Stimulated activated CD4-positive, alpha-beta T cell treated with anti-CD3 and anti-CD28 coated beads, Interleukin-4, amount 100 ng/mL, for 24 hours (primary cell): ENCODE measurements around the gene MINDY1.

ENCODE experiments used
- DNase-seq: peaks from one replicate; pipeline ENCODE4 v3.0.0-alpha.2; 2020

Gene MINDY1, protein sequence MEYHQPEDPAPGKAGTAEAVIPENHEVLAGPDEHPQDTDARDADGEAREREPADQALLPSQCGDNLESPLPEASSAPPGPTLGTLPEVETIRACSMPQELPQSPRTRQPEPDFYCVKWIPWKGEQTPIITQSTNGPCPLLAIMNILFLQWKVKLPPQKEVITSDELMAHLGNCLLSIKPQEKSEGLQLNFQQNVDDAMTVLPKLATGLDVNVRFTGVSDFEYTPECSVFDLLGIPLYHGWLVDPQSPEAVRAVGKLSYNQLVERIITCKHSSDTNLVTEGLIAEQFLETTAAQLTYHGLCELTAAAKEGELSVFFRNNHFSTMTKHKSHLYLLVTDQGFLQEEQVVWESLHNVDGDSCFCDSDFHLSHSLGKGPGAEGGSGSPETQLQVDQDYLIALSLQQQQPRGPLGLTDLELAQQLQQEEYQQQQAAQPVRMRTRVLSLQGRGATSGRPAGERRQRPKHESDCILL

DNA sequence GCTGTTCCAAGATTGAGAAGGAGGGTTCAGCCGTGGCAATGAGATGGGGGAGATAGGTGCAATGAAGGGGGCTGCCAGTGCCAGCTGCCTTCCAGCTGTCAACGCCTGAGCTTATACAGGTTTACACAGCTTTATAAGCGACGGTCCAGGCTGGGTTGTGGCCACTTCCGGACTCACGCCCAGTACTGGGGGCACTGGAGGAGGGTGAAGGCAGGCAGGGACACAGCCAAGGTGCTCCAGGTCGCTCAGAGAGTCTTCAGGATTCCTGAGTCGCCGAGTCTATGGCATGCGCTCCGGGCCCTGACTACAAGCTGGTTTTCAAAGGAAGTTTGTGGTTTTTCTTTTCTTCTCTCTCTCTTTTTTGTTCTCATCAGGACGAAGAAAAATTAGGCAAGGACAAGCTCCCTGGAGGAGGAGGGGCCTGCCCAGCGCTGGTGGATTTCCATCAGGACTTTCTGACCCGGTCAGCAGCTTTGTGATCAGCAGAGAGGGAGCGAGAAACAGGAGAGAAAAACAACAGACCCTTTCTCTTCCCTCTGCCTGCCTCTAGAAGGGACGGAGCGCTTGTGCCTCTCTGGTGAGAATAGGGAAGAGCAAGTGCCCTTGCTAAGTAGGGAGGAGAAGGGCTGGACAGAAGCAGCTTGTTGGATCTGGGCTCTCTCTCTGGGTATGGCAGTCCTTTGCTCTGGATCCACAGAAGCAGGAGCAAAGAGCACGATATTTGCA lies at the start of gene MINDY1:
Gene MINDY1, minus strand, starts transcription at position 576 of the 726 bp plus-strand sequence. CDS start 4,285 bp downstream, outside the sequence.
- peak; percentile 36 for DNase-seq

DNA sequence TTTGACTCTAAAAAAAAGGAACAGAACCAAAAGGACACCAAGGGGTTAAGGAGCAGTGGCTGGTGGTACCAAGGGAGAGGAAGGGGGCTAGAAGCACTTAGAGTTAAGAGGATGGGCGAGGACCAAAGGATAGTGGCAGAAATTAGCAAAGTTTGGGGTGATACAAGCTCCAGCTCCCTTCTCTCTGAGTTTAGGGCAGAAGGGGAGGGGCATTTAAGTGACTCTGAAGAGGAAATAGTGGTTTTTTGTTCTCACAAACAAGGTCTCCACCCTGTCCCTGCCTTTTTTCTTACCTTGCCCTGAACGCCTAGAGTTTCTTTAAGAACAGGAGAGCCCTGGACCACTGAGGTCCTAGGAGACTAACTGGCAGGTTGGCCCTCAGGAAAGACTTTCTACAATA lies 49.4 kb upstream of the MINDY1 start:
- no peak for DNase-seq

DNA sequence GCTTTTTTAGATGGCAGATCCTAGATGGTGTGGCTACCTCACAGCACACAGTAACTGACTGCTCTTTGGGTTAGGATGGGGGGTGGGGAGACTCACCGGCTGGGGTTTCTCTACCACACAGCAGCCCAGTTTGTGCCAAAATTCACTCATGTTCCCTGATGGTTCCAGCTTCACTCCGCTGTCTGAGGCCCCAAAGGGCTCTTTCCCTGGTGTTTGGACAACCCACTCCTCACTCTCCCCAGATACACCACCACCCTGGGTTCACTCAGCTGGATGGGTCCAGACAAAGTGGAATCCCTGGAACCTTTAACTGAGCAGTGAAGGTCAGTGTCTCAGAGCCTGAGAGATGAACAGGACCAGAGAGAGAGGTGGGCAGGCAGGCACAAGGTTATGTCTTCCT lies 48.9 kb upstream of the MINDY1 start:
- no peak for DNase-seq

DNA sequence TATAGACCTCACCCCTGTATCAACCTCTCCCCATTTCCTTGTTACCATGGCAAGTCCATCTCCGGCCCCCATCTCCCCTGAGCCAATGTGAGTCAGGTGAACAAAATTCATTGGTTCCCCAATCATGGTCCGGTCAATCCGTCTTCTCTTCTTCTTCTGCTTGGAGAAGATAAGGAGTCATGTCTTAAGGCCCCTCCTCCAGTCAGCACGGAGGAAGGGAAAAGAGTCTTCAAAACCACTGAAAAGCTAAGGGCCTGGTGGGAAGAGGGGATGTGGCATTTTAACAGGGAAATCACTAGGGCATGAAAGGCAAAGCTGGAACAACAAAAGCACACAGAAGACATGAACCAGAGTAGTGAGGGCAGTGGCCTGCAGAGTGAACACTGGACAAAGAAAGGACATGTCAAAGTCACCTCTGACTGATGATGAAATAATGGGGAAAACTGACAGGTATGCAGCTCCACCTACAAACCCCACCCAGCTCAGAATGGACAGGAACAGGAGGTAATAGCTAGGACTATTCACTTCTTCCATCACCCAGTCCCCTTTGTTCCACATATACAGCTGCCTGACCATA lies 48.4 kb upstream of the MINDY1 start:
- no peak for DNase-seq

DNA sequence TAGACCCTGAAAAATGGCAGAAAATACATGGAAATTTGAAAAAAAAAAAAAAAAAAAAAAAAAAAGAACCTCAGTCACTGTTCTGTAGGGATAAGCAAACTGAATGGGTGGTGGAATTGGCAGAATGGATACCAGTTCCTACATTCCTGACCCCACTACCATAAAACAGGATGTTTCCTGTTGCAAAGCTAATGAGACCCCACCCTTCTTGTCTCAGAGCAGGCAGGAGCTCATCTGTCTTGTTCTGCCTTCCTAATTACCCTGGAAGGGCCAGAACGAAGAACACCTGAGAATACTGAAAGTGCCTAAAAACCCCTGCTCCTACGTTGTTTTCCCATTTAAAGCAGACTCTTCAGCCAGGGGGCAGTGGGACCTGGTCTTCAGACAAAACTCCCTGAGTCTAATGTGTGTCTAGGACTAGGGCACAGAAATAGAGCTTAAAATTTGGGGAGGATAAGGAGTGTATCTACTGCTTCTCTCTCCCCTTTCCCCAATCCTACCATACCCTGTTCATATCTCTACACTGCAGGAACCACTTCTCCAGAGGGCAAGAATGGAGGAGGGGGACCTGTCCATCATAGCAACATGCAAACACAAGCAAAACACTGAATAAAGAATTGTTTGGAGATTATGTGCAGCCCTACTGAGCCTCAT lies 44.8 kb upstream of the MINDY1 start:
- no peak for DNase-seq

DNA sequence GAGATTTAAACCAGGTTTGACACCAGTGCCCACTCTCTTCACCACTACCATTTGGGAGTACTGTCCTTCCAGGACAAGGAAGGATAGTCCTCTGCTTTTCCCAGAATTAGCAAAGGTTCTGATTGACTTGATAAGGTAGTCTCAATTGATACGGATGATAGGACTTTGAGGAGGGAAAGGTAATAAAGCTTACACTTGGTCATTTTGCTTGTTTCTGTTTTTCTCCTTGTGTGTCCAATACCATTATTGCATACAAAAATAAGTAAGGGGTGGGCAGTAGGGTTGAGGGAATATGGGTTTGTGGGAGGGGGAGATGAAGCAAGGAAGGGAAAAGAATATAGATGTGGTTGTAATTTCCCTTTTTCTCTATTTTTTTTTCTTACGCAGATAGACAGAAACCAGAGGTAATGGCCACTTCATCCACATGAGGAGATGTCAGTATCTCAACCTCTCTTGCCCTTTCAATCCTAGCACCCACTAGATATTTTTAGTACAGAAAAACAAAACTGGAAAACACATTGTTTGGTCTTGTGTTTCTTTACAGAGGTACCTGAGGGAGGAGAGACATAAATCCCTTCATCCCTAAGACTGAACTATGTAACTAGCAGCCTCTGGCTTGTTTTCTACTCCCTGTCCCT lies 43.5 kb upstream of the MINDY1 start:
- DNase-seq, result no peak

DNA sequence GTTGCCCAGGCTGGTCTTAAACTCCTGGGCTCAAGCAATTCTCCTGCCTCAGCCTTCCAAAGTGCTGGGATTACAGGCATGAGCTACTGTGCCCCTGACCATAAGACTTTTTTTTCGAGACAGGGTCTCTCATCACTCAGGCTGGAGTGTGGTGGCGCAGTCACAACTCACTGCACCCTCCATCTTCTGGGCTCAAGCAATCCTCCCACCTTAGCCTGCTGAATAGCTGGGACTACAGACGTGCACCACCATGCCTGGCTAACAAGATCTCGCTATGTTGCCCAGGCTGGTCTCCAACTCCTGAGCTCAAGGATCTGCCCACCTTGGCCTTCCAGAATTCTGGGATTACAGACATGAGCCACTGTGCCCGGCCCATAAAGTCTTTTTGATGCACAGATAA lies 42.8 kb upstream of the MINDY1 start:
- DNase-seq, result no peak

DNA sequence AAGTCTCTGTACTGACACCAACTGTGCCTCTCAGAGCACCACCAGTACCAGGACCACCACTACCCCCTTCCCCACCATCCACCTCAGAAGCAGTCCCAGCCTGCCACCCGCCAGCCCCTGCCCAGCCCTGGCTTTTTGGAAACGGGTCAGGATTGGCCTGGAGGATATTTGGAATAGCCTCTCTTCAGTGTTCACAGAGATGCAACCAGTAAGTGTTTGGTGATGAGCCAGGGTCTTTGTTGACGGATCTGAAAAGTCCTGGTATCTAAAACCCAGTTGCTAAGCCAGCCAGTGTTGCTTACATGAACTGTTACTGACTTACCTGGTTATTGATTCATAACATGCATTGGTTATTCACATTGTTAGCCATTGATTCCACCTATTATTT lies 41.9 kb upstream of the MINDY1 start:
- DNase-seq, result no peak

DNA sequence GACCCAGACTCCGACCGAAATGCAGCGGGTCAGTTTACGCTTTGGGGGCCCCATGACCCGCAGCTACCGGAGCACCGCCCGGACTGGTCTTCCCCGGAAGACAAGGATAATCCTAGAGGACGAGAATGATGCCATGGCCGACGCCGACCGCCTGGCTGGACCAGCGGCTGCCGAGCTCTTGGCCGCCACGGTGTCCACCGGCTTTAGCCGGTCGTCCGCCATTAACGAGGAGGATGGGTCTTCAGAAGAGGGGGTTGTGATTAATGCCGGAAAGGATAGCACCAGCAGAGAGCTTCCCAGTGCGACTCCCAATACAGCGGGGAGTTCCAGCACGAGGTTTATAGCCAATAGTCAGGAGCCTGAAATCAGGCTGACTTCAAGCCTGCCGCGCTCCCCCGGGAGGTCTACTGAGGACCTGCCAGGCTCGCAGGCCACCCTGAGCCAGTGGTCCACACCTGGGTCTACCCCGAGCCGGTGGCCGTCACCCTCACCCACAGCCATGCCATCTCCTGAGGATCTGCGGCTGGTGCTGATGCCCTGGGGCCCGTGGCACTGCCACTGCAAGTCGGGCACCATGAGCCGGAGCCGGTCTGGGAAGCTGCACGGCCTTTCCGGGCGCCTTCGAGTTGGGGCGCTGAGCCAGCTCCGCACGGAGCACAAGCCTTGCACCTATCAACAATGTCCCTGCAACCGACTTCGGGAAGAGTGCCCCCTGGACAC lies 41.4 kb upstream of the MINDY1 start:
- DNase-seq, result peak; percentile 51

DNA sequence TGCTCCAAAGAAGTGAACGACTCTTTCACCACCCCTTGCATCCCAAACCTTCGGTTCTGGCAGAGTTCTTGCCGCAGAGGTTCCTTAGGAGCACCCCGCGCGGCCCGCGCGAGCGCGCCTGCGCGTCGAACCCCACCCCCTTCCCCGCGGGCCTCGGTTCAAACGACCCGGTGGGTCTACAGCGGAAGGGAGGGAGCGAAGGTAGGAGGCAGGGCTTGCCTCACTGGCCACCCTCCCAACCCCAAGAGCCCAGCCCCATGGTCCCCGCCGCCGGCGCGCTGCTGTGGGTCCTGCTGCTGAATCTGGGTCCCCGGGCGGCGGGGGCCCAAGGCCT lies 40.9 kb upstream of the MINDY1 start, which contains the start of gene C1orf56:
Gene C1orf56, plus strand, starts transcription at position 161 of the 334 bp plus-strand sequence. Its CDS starts 97 bp downstream, at position 258.
- DNase-seq, result peak; percentile 58

DNA sequence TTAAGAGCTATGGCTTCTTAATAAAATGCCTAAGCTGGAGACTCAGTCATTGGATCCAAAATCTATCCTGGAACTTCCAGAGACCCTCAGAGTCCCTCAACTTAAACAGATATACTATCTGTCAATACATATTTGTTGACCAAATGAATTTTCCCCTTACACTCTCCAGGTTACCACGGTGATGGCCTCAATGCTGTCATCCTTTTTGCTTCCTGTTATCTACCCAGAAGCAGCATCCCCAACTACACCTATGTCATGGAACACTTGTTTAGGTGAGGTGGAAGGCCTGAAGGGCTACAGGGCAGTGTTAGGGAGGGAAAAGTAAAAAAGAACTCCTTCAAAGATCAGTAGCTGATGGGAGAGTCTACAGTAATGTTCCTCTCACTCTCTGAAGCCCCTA lies 36.5 kb upstream of the MINDY1 start:
- DNase-seq, result no peak

DNA sequence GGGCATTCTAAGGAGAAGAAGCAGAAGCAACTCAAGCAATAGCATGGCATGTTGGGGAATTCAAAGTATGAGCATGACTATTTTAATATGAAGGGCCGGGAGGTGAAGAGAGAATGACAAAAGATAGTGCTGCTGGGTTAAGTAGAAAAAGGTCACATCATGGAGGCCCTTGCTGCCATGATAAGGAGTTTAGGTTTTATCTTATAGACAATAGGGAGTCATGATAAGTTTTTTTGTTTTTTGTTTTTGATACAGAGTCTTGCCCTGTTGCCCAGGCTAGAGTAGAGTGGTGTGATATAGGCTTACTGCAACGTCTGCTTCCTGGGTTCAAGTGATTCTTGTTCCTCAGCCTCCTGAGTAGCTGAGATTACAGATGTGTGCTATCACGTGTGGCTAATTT lies 32.8 kb upstream of the MINDY1 start:
- no peak for DNase-seq

DNA sequence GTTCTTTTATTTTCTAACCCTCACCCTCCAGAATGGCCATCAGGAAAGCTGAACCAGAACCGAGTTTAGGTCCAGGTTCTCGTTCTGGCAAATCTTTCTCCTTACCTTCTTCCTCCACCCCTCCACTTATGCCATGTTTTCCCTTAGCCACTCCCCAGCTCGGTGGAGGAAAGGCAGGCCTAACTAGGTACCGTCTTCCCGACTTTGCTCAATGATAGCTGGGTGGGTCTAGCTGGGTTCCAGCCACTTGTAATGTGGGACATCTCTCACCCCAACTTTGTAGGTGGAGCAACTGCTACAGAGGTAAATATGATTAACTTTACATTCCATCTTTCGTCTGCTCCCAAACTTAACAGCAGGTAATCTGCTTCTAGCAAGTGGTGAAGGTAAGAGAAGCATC lies 30.3 kb upstream of the MINDY1 start:
- DNase-seq, result no peak

DNA sequence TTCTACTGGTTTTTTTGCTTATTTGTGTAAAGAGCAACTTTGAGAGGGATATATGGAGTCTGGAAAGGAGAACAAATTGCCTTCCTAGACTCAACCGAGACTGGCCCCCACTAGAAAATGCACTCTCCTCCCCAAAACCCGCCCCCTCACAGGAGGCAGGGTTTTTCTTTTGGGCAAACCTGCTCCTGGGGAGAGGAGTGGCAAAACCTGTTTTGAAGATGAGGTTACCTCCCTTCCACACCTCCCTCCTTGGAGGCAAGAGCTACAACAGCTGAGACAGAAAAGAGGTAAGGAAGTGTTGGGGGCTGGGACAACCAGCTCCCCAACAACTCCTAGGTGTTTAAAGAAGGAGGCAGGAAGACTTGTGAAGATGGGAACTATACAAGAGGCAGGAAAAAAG lies 29.7 kb upstream of the MINDY1 start, which contains the start of gene BNIPL:
Gene BNIPL, plus strand, starts transcription at position 231 of the 400 bp plus-strand sequence. Its CDS starts 140 bp downstream, at position 371.
- DNase-seq, result no peak

DNA sequence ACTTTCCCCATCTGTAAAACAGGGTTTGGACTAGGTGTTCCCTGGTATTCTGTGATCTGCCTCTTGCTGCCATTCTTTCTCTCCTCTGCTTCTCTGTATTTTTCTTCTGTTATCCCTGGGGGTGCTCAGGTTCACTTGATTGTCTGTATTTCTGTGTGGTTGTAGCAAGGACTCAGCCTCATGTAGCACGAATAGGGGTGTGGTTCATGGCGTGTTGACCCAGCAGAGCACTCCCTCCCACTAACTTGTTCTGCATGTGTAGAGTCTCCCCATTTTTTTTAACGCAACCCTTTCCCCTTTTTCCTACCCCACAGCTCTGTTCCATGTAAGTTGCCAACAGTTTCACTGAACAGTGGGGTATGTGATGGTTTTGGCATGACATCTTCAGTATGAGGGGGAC lies 28.5 kb upstream of the MINDY1 start:
- no peak for DNase-seq

DNA sequence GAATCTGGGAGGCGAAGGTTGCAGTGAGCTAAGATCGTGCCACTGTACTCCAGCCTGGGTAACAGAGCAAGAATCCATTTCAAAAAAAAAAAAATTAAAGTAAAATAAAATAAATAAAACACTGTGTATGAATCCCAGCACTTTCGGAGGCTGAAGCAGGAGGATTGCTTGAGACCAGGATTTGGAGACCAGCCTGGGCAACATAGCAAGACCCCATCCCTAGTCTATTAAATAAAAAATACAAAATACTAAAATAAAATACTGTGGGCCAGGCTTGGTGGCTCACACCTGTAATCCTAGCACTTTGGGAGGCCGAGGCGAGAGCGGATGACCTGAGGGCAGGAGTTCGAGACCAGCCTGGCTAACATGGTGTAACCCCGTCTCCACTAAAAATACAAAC lies 25.5 kb upstream of the MINDY1 start:
- DNase-seq, result no peak

DNA sequence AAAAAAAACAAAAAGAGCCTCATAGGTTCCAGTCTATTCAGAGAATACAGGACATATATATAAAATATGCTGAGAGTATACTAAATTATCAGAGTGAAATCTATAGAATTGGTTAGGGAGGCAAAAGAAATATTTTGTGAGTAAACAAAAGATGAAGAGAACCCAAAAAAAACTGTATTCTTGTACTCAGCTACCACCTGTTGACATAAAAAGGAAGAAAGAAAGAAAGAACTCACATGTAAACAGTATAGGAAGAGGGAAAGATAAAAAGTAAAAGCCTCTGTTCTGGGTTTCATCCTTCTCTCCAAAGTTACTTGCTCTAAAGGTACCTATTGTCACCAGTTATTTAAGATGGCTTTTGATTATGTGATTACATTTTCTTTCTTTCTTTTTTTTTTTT lies 19.8 kb upstream of the MINDY1 start:
- DNase-seq, result no peak

DNA sequence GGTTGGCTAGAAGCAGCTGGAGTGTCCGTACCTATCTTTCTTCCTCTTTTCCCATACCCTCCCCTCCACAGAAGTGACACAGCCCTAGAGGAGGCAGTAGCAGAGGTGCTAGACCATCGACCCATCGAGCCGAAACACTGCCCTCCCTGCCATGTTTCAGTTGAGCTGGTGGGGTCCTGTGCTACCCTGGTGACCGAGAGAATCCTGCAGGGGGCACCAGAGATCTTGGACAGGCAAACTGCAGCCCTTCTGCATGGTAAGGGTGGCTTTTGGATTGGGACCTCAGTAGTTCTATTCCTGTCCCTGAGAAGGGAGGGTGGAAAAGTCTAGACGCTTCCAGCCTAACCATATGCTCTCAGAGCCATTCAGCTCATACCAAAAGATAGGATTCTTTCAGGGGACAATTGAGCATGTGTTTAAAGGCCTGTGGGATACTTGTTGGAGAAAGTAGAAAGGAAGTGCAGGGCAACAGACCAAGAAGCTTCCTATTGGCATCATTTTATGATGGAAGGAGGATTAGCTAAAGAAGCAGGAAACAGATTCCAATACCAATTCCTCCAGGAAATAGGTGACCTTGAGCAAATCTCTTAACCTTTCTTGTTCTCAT lies 17.9 kb upstream of the MINDY1 start:
- peak; percentile 86 for DNase-seq

DNA sequence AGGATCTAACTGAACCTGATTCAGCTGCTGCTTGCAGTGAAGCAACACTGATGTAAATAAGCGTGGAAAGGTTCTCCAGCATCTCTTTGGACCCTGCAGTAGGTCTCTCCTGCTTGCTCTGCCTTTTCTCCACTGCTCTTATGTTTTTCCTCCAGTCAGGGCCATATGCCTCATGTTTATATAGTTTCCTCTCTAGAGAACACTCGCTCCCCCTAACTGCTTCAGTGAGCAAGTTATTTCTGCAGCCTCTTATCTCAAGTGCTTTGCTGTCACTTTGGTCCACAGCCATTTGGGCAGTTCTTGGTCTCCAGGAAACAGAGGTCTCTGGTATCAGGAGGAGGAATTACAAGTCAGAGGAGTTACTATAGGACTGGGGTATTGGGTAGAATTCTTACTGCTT lies 6.8 kb upstream of the MINDY1 start:
- no peak for DNase-seq

DNA sequence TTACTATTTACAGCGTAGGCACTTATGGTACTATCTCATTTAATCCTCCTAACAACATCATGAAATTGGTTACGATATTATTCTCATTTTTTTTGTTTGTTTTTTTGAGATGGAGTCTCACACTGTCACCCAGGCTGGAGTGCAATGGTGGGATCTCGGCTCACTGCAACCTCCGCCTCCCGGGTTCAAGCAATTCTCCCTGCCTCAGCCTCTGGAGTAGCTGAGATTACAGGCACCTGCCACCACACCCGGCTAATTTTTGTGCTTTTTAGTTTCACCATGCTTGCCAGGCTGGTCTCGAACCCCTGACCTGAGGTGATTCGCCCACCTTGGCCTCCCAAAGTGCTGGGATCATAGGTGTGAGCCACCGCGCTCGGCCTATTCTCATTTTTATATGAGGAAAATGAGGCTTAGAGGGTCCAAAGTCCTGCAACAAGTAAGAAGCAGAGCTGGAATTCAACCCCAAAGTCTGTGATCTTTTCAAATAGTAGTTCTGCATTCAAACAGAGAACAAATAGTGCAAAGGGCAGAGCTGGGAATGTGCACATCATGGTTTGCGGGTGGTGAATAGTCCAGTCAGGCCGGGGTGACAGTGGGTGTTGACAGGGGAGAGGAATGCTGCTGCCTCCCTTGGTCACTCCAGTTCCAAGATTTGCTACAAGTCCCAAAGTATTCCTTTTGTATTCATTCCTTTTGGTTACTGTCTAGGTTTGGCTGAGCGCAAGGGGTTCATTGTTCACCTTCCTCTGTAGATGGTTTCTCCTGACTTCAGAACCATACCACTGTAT lies 6.2 kb upstream of the MINDY1 start:
- DNase-seq, result no peak
